HG02943 (cell line): ENCODE data around the gene STON2.

Experiments
- ATAC-seq: cut with Tn5 transposase; IDR thresholded peaks from one replicate; pipeline ENCODE4 v1.9.1; 2021; ENCODE audit warnings: mild to moderate bottlenecking, low read depth, moderate library complexity; ENCODE audit not compliant: unreplicated experiment

STON2 gene

GRCh38 chr14:81311141-81311540 lies 89.0 kb downstream of the STON2 start:
- no peak for ATAC-seq

- ATAC-seq: no peak
These were observed 89.5 kb downstream of the STON2 start for GRCh38 chr14:81310606-81311005.

GRCh38 chr14:81309511-81309910 lies 90.6 kb downstream of the STON2 start:
- no peak for ATAC-seq

GRCh38 chr14:81305743-81306142 lies 94.4 kb downstream of the STON2 start:
- no peak for ATAC-seq

GRCh38 chr14:81305065-81305464 lies 95.1 kb downstream of the STON2 start:
- no peak for ATAC-seq

DNA sequence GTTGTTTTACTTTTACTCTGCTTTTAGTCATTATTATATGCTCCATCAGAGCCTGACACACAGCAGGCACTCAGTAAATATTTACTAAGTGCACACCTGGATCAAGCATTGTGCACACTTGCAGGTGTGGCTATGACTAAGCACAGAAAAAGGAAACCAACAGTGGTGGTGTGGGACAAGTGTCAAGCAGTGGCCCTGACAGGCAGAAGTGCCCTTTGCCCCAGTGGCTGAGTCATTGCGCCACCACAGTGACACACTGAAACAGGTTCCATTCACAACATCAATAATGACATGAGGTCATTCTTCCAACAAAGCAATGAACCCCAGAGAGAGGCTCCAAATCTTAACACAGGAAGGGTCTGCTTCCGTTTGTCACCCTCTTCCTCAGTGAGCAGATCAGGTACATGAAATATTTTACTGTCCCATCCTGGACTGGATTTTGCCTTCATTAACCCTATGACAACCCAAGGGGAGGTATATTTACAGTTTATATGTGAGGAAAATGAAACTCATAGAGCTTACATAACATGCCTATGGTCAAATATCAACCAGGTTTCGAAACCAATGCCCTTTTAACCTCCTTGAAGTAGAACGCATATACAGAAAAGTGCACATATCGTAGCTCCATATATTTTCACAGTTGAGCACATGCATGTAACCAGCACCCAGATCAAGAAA lies 96.7 kb downstream of the STON2 start:
- peak; percentile 96 for ATAC-seq

- ATAC-seq: no peak
These were observed 97.5 kb downstream of the STON2 start for GRCh38 chr14:81302638-81303037.

DNA sequence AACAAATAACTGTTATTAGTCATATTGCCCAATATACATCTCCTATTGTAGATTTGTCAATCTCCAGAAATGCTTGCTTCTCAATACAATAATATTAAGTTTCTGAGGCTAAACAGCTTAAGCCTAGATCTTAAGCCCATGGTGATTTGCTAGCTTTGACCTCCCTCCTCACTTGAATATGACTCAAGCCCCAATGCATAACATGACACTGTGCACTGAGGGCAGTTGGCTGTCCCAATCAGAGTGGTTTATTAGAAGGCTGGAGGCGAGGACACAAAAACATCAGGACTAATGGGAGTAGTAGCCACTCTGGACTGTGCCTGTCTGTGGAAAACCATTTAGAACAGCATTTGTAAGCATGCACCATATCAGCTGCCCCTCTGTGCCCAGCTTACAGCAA lies 98.3 kb downstream of the STON2 start:
- ATAC-seq: no peak

DNA sequence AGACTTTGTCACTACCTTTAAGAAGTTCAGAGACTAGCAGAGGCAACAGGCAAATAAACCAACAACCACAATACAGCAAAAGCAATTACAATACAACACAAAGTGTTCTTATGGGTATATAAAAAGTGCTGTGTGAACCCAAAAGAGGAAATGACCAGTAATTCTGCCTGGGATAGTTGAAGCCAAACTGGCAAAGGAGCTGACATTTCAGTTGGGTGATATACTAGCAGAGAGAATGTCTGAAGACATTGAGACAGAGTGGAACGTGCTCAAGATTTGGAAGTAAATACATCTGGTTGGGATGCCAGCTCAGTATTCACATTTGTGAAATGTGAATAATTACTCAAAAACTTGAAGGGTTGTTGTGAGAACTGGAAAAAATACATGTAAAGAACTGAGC lies 98.8 kb downstream of the STON2 start:
- ATAC-seq: no peak

DNA sequence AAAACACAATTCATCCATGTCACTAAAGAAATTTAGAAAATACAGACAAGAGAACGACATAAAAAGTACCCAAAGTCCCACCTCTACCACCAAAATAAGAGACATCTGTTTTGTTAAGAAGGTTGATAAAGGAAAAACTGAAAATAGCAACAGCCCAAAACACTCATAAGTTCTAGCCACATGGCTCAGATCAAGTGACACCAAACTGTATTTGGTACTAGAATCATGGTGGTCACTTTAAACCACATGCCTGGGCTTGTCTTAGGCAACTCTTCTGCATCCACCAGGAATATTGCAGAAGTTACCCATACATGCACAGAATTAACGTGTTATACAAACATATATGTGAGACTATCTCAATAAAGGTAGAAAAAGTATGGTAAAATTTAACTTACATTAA lies 101.2 kb downstream of the STON2 start:
- ATAC-seq: no peak

GRCh38 chr14:81298122-81298521 lies 102.0 kb downstream of the STON2 start:
- no peak for ATAC-seq

GRCh38 chr14:81295958-81296923 lies 103.9 kb downstream of the STON2 start:
- ATAC-seq: no peak

DNA sequence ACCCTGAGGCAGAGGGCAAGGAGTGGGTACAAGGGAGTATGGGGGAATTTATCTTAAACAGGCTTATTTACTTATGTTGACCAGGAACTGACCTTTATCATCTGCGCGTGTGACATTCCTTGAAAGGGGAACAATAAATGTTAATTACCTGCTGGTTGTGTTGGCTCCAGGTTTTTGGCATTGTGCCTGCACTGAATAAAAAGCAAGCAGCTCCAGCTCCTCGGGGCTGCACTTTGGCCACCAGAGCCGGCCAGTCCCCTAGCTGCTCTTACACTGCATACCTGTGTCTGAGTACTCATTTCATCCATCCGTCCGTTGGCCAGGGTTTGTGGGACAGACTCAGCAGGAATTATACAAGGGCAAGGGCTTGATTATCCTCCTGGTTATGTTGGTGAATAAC lies 110.6 kb downstream of the STON2 start:
- ATAC-seq: no peak

DNA sequence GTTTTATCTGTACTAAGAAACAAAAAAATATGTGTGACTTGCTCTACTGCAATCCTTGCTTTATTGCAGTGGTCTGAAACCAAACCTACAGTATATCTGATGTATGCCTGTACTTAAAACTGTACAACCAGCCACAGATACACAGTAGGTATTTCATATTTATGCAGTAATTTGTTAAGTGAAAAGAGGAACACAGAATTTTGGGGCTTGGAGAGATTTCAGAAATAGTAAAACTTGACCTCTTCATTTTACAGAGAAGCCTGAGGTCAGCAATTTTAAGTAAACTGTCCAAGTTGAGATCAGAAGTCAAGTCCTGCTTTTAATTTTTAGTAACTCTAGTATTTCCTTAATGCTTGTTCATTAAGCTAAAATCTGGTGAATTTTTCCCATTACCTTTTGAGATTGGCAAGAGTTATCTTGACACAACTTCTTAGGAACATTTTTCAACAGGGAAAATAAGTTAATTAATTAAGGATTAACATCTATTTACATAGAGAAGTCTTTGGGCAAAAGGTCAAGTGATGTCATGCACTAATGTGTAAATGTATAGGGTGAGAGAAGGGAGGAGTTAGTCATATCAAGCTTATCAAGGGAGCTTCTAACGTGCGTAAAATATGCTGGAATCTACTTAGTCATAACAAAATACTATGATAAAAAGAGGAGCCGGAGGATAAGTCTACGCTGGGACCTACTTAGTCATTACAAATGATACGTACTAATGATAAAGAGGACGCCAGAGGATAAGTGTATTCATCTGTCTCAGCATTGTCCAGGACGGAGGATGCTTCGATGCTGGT lies 113.4 kb downstream of the STON2 start:
- no peak for ATAC-seq

GRCh38 chr14:81285245-81285644 lies 114.9 kb downstream of the STON2 start:
- ATAC-seq: no peak

DNA sequence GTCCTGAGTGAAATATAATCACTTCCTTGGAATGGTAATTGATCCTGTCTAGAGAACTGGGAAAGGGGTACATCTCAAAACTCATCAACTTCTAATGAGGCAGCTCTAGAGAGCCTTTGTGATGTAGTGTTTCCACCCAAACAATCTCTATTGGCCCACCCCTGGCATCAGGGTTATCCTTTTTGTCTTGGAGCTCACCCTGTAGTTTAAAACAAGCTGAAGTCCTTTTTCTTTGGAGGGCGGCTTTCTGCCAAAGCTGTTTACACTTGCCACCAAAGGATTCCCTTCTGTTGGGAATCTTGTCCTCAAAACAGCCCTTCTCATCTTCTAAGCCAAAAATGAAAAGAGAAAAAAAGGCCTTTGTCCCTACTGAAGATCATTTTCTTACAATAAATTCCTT lies 118.8 kb downstream of the STON2 start:
- ATAC-seq: no peak

GRCh38 chr14:81280136-81280791 lies 119.9 kb downstream of the STON2 start:
- ATAC-seq: no peak

DNA sequence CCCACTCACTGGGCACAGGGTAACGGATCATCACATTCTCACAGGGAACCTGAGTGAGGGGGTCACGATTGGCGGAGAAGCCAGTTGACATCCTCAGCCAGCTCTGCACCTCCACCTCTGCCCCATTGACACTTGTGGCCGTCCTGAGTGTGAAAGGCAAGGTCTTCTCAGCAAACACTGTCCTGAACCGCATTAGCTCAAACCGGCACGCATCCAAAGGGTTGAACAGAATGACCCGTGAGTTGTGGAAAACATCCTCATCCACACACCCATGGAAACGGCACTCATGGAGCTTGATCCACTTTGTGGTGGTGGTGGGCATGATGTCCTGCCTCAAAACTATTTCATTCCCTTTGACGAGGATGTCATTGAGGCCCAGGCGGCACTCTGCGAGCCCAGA lies 123.0 kb downstream of the STON2 start:
- ATAC-seq: no peak

- ATAC-seq: no peak
These were observed 123.8 kb downstream of the STON2 start for GRCh38 chr14:81276073-81277069.
